HepG2 (cell line): ENCODE data around the gene EVI5.

ENCODE experiments used
- CTCF ChIP-seq: sonication (generic); formaldehyde crosslinking; IDR thresholded peaks from 2 replicates; pipeline ENCODE4 v1.5.0; 2020; ENCODE audit warnings: mild to moderate bottlenecking, missing genetic modification reagents, moderate library complexity
- KIAA2018 ChIP-seq: sonication (generic); formaldehyde crosslinking; IDR thresholded peaks from 2 replicates; pipeline ENCODE4 v1.5.0; 2020; ENCODE audit warnings: mild to moderate bottlenecking, missing genetic modification reagents, borderline replicate concordance
- PHF8 ChIP-seq: sonication (generic); formaldehyde crosslinking; IDR thresholded peaks from 2 replicates; pipeline ENCODE4 v1.5.0; 2020; ENCODE audit warnings: missing genetic modification reagents
- ZBTB25 ChIP-seq: IDR thresholded peaks from 2 replicates; pipeline ENCODE4 v1.6.1; 2018; ENCODE audit warnings: missing genetic modification reagents

- TF ChIP-seq CTCF (no peak), ZBTB25 (CRISPR knock-in tag) (no peak), KIAA2018 (CRISPR knock-in tag) (no peak), PHF8 (CRISPR knock-in tag) (no peak)
Measured at GRCh38 chr1:92583821-92584760, 200.8 kb downstream of the EVI5 start.
